Activated T-cell treated with anti-CD3 and anti-CD28 coated beads, Interleukin-2, amount 50 U/mL, for 4 hours (primary cell): ENCODE data around the gene ZMYND11. TPM values are rescaled to one million over a fixed set of nuclear protein-coding genes. Genes with fewer than 3 reads are reported as not detected.

Experiments used
- ATAC-seq, 2 donors: fragments of 200-7000 bp; cut with Tn5 transposase; one replicate each; pipeline ENCODE4 v1.10.0; 2021
- DNase-seq: peaks from one replicate; pipeline ENCODE4 v3.0.0-alpha.2; 2020
- H3K27me3 Mint-ChIP-seq: one replicate; pipeline ENCODE4 v1.8.0; 2021; ENCODE audit warnings: low read depth, mixed read lengths
- H3K36me3 Mint-ChIP-seq: one replicate; pipeline ENCODE4 v1.8.0; 2022; ENCODE audit warnings: mixed read lengths; ENCODE audit not compliant: insufficient read depth
- H3K4me1 Mint-ChIP-seq: one replicate; pipeline ENCODE4 v1.8.0; 2021; ENCODE audit warnings: low read depth, mixed read lengths
- H3K4me3 Mint-ChIP-seq: one replicate; pipeline ENCODE4 v1.8.0; 2021; ENCODE audit warnings: mild to moderate bottlenecking, moderate library complexity, mixed read lengths
- H3K9me3 Mint-ChIP-seq: one replicate; pipeline ENCODE4 v1.8.0; 2021; ENCODE audit warnings: mixed read lengths
- total RNA-seq, 3 donors: library from RNA; stranded (reverse); gene quantifications; one replicate each; pipeline ENCODE4 v1.2.1, GENCODE V29; 2021

Gene ZMYND11
- total RNA-seq, 3 donors from 2014 or later: 29.3 to 33.3 (median 30.8) TPM

GRCh38 chr10:301536-301935 lies 166.3 kb downstream of the ZMYND11 start:
- Mint-ChIP-seq H3K27me3 (no peaks in the 10 kb centered on the region), H3K4me1 (peaks cover 1% of the 10 kb centered on the region), H3K36me3 (peaks cover 4% of the 10 kb centered on the region), H3K4me3 (no peak overlapping the region), H3K9me3 (no peaks in the 10 kb centered on the region)
- DNase-seq (no peak), ATAC-seq (no peak)

Other genes with a start within 250 kb of the ZMYND11 start
- gene TUBB8, start 86.2 kb upstream of the ZMYND11 start, total RNA-seq: not detected